ENCODE measurements around the gene CASP6.

GRCh38 chr4:109738104-109738872 is 35.0 kb upstream of the CASP6 start:
- TF ChIP-seq CTCF (IDR thresholded peaks at IDR 0.05), result no peak
- no peak for TF ChIP-seq POLR2AphosphoS5 (IDR thresholded peaks at IDR 0.05)
